K562 (cell line): ENCODE measurements around the gene GPR39. TPM values are rescaled to one million over a fixed set of nuclear protein-coding genes. Genes with fewer than 3 reads are reported as not detected.

ENCODE experiments used
- ATAC-seq: fragments of 200-7000 bp; cut with Tn5 transposase; 3 replicates; pipeline ENCODE4 v1.9.1; 2020; ENCODE audit warnings: moderate library complexity
- BruUV-seq: library from RNA; stranded (reverse); fragments of 400-500 nt; replicated peaks from 2 replicates; lab custom pipeline; 2021; lab: Mats Ljungman, UMichigan
- CTCF ChIA-PET: fragments of 300-600 bp; formaldehyde crosslinking; extraction: SDS; loops from one replicate; lab custom pipeline; 2021; ENCODE audit warnings: low intra/inter-chr PET ratio; lab: Yijun Ruan, JAX
- POLR2A ChIA-PET: fragments of 300-600, 350-650 bp; sonication (Branson Sonifier 250); formaldehyde crosslinking; extraction: SDS; loops from one replicate; lab custom pipeline; 2021; ENCODE audit warnings: antibody characterized with exemption, inconsistent platforms; lab: Yijun Ruan, JAX
- DNase-seq, 4 experiments: peaks; one replicate each; pipeline versions ENCODE4 v3.0.0 to v3.0.0-alpha.2; 2011 to 2018; ENCODE audit warnings: low spot score in 3 of 4, mixed read lengths in 3 of 4; ENCODE audit errors: extremely low read depth in 1 of 4
- FAIRE-seq: peaks from 2 replicates; lab custom pipeline; 2011; peaks lifted over from hg19 to GRCh38; lab: Jason Lieb, UNC
- H2AFZ ChIP-seq: 2 replicates; pipeline ENCODE4 v1.6.0; 2011; ENCODE audit warnings: low read depth, low read length, control low read depth, inconsistent platforms
- H3K27ac ChIP-seq: fragments of 200-600 bp; 3 replicates; pipeline ENCODE4 v1.8.0; 2011; ENCODE audit warnings: low read depth, mild to moderate bottlenecking, control low read depth, inconsistent platforms, low read length, moderate library complexity, mixed read lengths; ENCODE audit errors: extremely low read depth
- H3K27me3 ChIP-seq, 2 experiments: fragments of 300-600 bp in 1 of 2; 2 replicates in 1 of 2; 3 replicates in 1 of 2; pipeline versions ENCODE4 v1.6.0 to v1.8.0; 2011; ENCODE audit warnings: inconsistent platforms in 2 of 2, low read length in 2 of 2, mild to moderate bottlenecking in 1 of 2, mixed read lengths in 1 of 2, moderate library complexity in 1 of 2; ENCODE audit not compliant: control insufficient read depth in 2 of 2, insufficient read depth in 2 of 2
- H3K36me3 ChIP-seq: fragments of 300-600 bp; 3 replicates; pipeline ENCODE4 v1.8.0; 2011; ENCODE audit warnings: mild to moderate bottlenecking, low read length, inconsistent platforms; ENCODE audit not compliant: control insufficient read depth, insufficient read depth
- H3K4me1 ChIP-seq, 2 experiments: fragments of 200-600 bp in 1 of 2; replicated peaks in 1 of 2; 2 replicates in 1 of 2; 3 replicates in 1 of 2; pipeline versions ENCODE4 v1.5.1 to v1.8.0; 2011; ENCODE audit warnings: inconsistent platforms in 2 of 2, low read length in 2 of 2, mild to moderate bottlenecking in 1 of 2, mixed read lengths in 1 of 2, moderate library complexity in 1 of 2; ENCODE audit not compliant: control insufficient read depth in 2 of 2, insufficient read depth in 2 of 2
- H3K4me2 ChIP-seq: 2 replicates; pipeline ENCODE4 v1.6.1; 2011; ENCODE audit warnings: low read length, control low read depth, inconsistent platforms, mixed read lengths; ENCODE audit not compliant: insufficient read depth
- H3K4me3 ChIP-seq: fragments of 200-600 bp; sonication (generic), shearing (Covaris generic); 2 replicates; pipeline ENCODE4 v1.5.1; 2016; ENCODE audit warnings: control low read depth, inconsistent platforms
- H3K79me2 ChIP-seq: fragments of 200-600 bp; 3 replicates; pipeline ENCODE4 v1.8.0; 2011; ENCODE audit warnings: low read length, inconsistent platforms; ENCODE audit not compliant: control insufficient read depth, insufficient read depth
- H3K9ac ChIP-seq, 2 experiments: 2 replicates each; pipeline versions ENCODE4 v1.6.0 to v1.6.1; 2011; ENCODE audit warnings: low read depth in 2 of 2, low read length in 2 of 2, control low read depth in 1 of 2, inconsistent platforms in 1 of 2, mild to moderate bottlenecking in 1 of 2, mixed read lengths in 1 of 2; ENCODE audit not compliant: insufficient read depth in 1 of 2
- H3K9me1 ChIP-seq: one replicate; pipeline ENCODE4 v1.6.0; 2011; ENCODE audit warnings: inconsistent platforms, mild to moderate bottlenecking, low read length, moderate library complexity; ENCODE audit not compliant: control insufficient read depth, insufficient read depth
- H3K9me3 ChIP-seq: replicated peaks from 2 replicates; pipeline ENCODE4 v1.5.1; 2011; ENCODE audit warnings: low read depth, low read length, inconsistent platforms; ENCODE audit not compliant: control insufficient read depth, insufficient read depth
- H4K20me1 ChIP-seq: replicated peaks from 2 replicates; pipeline ENCODE4 v1.6.1; 2011; ENCODE audit warnings: low read length, inconsistent platforms, mixed read lengths; ENCODE audit not compliant: control insufficient read depth, insufficient read depth
- AFF1 ChIP-seq, 2 experiments: fragments of 450-650 bp; IDR thresholded peaks; 2 replicates each; pipeline ENCODE4 v1.6.1; 2018; ENCODE audit warnings: mild to moderate bottlenecking in 2 of 2, low read depth in 1 of 2; ENCODE audit not compliant: partially characterized antibody in 2 of 2
- BMI1 ChIP-seq: fragments of 150-350 bp; IDR thresholded peaks from 2 replicates; pipeline ENCODE4 v1.6.1; 2014; ENCODE audit warnings: low read length
- MCM7 ChIP-seq, 2 experiments: fragments of 450-650 bp; IDR thresholded peaks; 2 replicates each; pipeline ENCODE4 v1.6.1; 2016 to 2018
- ZNF253 ChIP-seq: fragments of 250-450 bp; sonication (Bioruptor Pico); conservative IDR thresholded peaks from 2 replicates; pipeline ENCODE4 v1.6.1; 2021; ENCODE audit warnings: mild to moderate bottlenecking
- ZNF696 ChIP-seq: fragments of 250-450 bp; sonication (Bioruptor Pico); conservative IDR thresholded peaks from 2 replicates; pipeline ENCODE4 v1.4.0; 2020; ENCODE audit warnings: mild to moderate bottlenecking, moderate library complexity
- WGBS: fragments of 100-300 bp; shearing (Covaris generic); methylation state at CpG from one replicate; pipeline ENCODE4 v1.1.6; 2016; ENCODE audit warnings: low coverage, mixed read lengths; ENCODE audit not compliant: insufficient coverage; ENCODE audit errors: missing lambda C conversion rate; 5-methylcytosine and 5-hydroxymethylcytosine counted together
- in situ Hi-C: fragments of 300-500 bp; cut with MboI; formaldehyde crosslinking; loops from 4 replicates; pipeline ENCODE4 v1.15.0; 2018; ENCODE audit warnings: inconsistent platforms, mixed read lengths
- intact Hi-C: fragments of 100-400 bp; cut with micrococcal nuclease; formaldehyde crosslinking; loops from 2 replicates; pipeline ENCODE4 v1.14.2; 2022
- polyA plus RNA-seq, 8 experiments: library from polyadenylated mRNA; depleted of rRNA in 4 of 8; stranded (reverse) in 5 of 8; unstranded in 3 of 8; fragments of >200 nt; fragmentation: Nextera tagmentation in 2 of 8; fragmentation: Illumina TruSeq in 1 of 8; extraction: Ambion mirVana in 2 of 8; extraction: Trizol in 1 of 8; gene quantifications; 2 replicates each; pipeline versions ENCODE4 v1.2.1 to v1.2.3, GENCODE V29; 2011 to 2014; ENCODE audit warnings: inconsistent platforms in 1 of 8, missing spikeins in 1 of 8
- total RNA-seq, 7 experiments: library from RNA; depleted of rRNA in 6 of 7; stranded (reverse); fragments of >200 nt in 6 of 7; fragmentation: Illumina TruSeq in 2 of 7; extraction: Trizol in 2 of 7; gene quantifications; 2 replicates each; pipeline versions ENCODE4 v1.2.1 to v1.2.3, GENCODE V29; 2011 to 2021; ENCODE audit warnings: low replicate concordance in 1 of 7

Gene GPR39
- total and polyA plus RNA-seq, 9 of the 15 experiments (the other 6 are each of a cell fraction or from before 2014, with no cell fraction given), result 0.04 TPM; not detected in 8

- no peak for FAIRE-seq
- intact Hi-C loops, result no loop called here
- BruUV-seq, result no TSS peak
- peaks cover 2% of the 10 kb centered on the region for H3K9me1 ChIP-seq
- no peaks in the 10 kb centered on the region for H3K9me3 ChIP-seq
- H3K27ac ChIP-seq, result no peak overlapping the region
- H4K20me1 ChIP-seq, result no peaks in the 10 kb centered on the region
- in situ Hi-C loops, result no loop called here
- no peaks in the 10 kb centered on the region for H3K27me3 ChIP-seq
- ChIA-PET POLR2A (no interaction called here), CTCF (no interaction called here)
- WGBS, result 0% methylated on average over 3 of the region's 3 CpGs
- H3K4me3 ChIP-seq, result no peak overlapping the region
- H2AFZ ChIP-seq, result no peak overlapping the region
- no peaks in the 10 kb centered on the region for H3K36me3 ChIP-seq
- TF ChIP-seq BMI1, result no peak
- no peak for TF ChIP-seq ZNF253 (CRISPR knock-in tag)
- TF ChIP-seq ZNF696, result no peak
- TF ChIP-seq MCM7 (IDR thresholded peaks at IDR 0.05), result no peak
- no peak for TF ChIP-seq AFF1 (IDR thresholded peaks at IDR 0.05; ENCODE audit: low read depth in 1 of 2, partially characterized antibody in 2 of 2)
- H3K4me1 ChIP-seq, result no peaks in the 10 kb centered on the region
- H3K79me2 ChIP-seq, result no peaks in the 10 kb centered on the region
- no peak overlapping the region for H3K9ac ChIP-seq
- no peak overlapping the region for H3K4me2 ChIP-seq
- no peak for DNase-seq
- ATAC-seq, result no peak
These were observed 152.1 kb downstream of the GPR39 start for GRCh38 chr2:132568656-132569055.
